Measurements from ENCODE around the gene PCDHGA3. TPM values are rescaled to one million over a fixed set of nuclear protein-coding genes. Genes with fewer than 3 reads are reported as not detected.

The PCDHGA3 gene
- total RNA-seq, 1 donor from 2014 or later: 0.81 TPM

DNA sequence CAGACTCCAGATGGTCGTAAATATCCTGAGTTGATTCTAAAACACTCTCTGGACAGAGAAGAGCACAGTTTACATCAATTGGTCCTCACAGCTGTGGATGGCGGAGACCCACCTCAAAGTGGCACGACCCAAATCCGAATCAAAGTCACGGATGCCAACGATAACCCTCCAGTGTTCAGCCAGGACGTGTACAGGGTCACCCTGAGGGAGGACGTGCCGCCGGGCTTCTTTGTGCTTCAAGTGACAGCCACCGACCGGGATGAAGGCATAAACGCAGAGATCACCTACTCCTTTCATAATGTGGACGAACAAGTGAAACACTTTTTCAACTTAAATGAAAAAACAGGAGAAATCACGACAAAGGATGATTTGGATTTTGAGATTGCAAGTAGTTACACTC, 17.1 kb downstream of the PCDHGA3 start:
- TF ChIP-seq CTCF (IDR thresholded peaks at IDR 0.05; ENCODE audit: unreplicated experiment): no peak
- H3K27ac Mint-ChIP-seq: no peak overlapping the region
- no peaks in the 10 kb centered on the region for H3K4me1 Mint-ChIP-seq (ENCODE audit: low read depth)
- H3K4me3 Mint-ChIP-seq (ENCODE audit: low read depth): no peak overlapping the region
- peaks cover 25% of the 10 kb centered on the region for H3K36me3 Mint-ChIP-seq (ENCODE audit: insufficient read depth)
- H3K9me3 Mint-ChIP-seq (ENCODE audit: low read depth): peaks cover 60% of the 10 kb centered on the region
- DNase-seq (ENCODE audit: low spot score, unreplicated experiment): no peak
- no peaks in the 10 kb centered on the region for H3K27me3 Mint-ChIP-seq

DNA sequence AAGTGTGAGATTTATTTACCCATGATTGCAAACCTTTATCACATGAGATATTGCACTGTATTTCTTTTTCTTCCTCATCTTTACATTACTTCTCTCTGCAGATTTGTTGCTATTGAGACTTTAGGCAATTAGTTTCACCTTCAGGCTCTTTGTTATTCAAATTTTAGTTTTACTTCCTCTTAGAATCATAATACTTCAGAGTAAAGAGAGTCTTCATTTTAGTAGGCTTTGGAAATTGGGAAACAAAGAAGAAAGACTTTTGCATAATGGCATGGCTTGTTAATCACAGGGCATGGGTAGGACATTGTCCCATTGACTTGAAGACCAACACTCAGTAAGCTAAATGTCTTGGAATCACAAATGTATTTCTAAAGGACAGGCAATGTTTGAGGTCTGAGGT, 19.1 kb downstream of the PCDHGA3 start:
- Mint-ChIP-seq H3K27ac (no peak overlapping the region), H3K36me3 (ENCODE audit: insufficient read depth) (peaks cover 20% of the 10 kb centered on the region), H3K4me1 (ENCODE audit: low read depth) (no peaks in the 10 kb centered on the region), H3K4me3 (ENCODE audit: low read depth) (no peak overlapping the region), H3K27me3 (no peaks in the 10 kb centered on the region), H3K9me3 (ENCODE audit: low read depth) (peaks cover 51% of the 10 kb centered on the region)
- no peak for TF ChIP-seq CTCF (IDR thresholded peaks at IDR 0.05; ENCODE audit: unreplicated experiment)
- no peak for DNase-seq (ENCODE audit: low spot score, unreplicated experiment)

DNA sequence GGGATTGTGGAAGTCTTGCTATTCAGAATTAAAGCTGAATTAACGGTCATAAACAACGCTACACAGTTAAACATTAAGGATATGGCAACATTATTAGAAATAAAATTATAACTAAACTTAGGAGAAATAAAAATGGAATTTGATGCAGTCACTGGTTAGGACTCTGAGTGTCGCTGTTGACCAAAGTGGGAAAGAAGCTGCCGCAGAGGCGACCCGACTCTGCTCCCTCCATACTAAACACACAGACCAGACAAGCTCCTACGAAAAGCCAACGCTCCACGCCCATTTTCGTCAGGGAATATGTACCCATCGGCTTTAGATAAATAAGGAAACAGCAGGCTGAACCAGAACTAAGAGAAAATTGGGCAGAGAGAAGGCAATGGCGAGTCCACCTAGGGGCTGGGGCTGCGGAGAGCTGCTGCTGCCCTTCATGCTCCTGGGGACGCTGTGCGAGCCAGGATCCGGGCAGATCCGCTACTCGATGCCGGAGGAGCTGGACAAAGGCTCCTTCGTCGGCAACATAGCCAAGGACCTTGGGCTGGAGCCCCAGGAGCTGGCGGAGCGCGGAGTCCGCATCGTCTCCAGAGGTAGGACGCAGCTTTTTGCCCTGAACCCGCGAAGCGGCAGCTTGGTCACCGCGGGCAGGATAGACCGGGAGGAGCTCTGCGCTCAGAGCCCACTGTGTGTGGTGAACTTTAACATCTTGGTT, 20.5 kb downstream of the PCDHGA3 start, which contains the start of gene PCDHGA5:
Gene PCDHGA5, plus strand, starts transcription at position 211 of the 709 bp plus-strand sequence. Its CDS starts 169 bp downstream, at position 380.
- Mint-ChIP-seq H3K4me1 (ENCODE audit: low read depth) (no peaks in the 10 kb centered on the region), H3K4me3 (ENCODE audit: low read depth) (no peak within 1 kb of the TSS), H3K27ac (no peak within 1 kb of the TSS), H3K27me3 (no peaks in the 10 kb centered on the region), H3K36me3 (ENCODE audit: insufficient read depth) (peaks cover 18% of the 10 kb centered on the region), H3K9me3 (ENCODE audit: low read depth) (peaks cover 47% of the 10 kb centered on the region)
- no peak for TF ChIP-seq CTCF (IDR thresholded peaks at IDR 0.05; ENCODE audit: unreplicated experiment)
- no peak for DNase-seq (ENCODE audit: low spot score, unreplicated experiment)

- peaks cover 16% of the 10 kb centered on the region for H3K36me3 Mint-ChIP-seq (ENCODE audit: insufficient read depth)
- no peak for TF ChIP-seq CTCF (IDR thresholded peaks at IDR 0.05; ENCODE audit: unreplicated experiment)
- H3K27ac Mint-ChIP-seq: no peak overlapping the region
- H3K4me1 Mint-ChIP-seq (ENCODE audit: low read depth): no peaks in the 10 kb centered on the region
- no peak for DNase-seq (ENCODE audit: low spot score, unreplicated experiment)
- H3K9me3 Mint-ChIP-seq (ENCODE audit: low read depth): peaks cover 50% of the 10 kb centered on the region
- no peak overlapping the region for H3K4me3 Mint-ChIP-seq (ENCODE audit: low read depth)
- no peaks in the 10 kb centered on the region for H3K27me3 Mint-ChIP-seq
Measured at GRCh38 chr5:141366016-141366896, 22.6 kb downstream of the PCDHGA3 start.

GRCh38 chr5:141369994-141370848, 26.6 kb downstream of the PCDHGA3 start, which contains the start of gene PCDHGB3:
PCDHGB3 (plus strand) TSS chr5:141370242; CDS start chr5:141370395, 153 bp downstream.
- Mint-ChIP-seq H3K27me3 (no peaks in the 10 kb centered on the region), H3K4me1 (ENCODE audit: low read depth) (no peaks in the 10 kb centered on the region), H3K9me3 (ENCODE audit: low read depth) (peaks cover 49% of the 10 kb centered on the region), H3K27ac (no peak within 1 kb of the TSS), H3K4me3 (ENCODE audit: low read depth) (no peak within 1 kb of the TSS), H3K36me3 (ENCODE audit: insufficient read depth) (peaks cover 18% of the 10 kb centered on the region)
- no peak for TF ChIP-seq CTCF (IDR thresholded peaks at IDR 0.05; ENCODE audit: unreplicated experiment)
- no peak for DNase-seq (ENCODE audit: low spot score, unreplicated experiment)
